ENCODE measurements around the gene SH2D2A.

DNA sequence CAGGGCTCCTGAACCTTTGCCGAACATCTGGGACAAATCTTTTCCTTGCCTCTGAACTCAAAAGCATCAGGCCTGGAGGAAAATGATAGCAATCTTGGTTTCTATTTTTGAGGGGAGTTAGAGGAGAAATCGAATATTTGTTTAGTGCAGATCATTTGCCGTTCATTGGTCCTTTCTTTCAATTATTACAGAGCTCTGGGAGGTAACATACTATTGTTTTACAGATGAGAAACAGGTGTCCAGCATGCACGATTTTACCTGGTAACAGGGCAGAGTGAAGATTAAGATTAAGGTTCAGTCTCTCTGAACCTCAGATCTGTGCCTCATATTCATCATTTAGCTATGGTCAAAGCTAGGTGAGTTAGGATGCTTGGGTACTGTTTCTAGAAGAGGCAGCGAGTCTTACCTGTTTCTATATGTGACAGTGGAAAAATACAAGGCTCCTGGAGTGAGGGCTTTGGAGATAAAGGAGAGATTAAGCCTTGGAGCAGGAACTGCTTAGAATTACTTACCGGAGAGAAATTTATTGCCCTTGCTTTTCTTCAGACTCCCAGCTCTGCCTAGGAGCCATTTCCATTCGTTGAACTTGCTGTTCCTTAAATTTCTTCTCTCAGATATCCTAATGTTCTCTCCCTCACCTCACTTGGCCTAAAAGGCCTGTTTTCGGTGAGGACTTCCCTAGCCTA lies 47.9 kb downstream of the SH2D2A start:
- TF ChIP-seq BDP1 (IDR thresholded peaks at IDR 0.05; ENCODE audit: insufficient read depth, insufficient read length) (no peak), MTF1 (CRISPR knock-in tag; IDR thresholded peaks at IDR 0.05; ENCODE audit: borderline replicate concordance) (no peak)

Measured in K562 (cell line).